IMR-90 (cell line): ENCODE data around the gene ABCC9. TPM values are rescaled to one million over a fixed set of nuclear protein-coding genes. Genes with fewer than 3 reads are reported as not detected.

Experiments used
- ATAC-seq: fragments of 200-7000 bp; cut with Tn5 transposase; 2 replicates; pipeline ENCODE4 v1.9.1; 2020; ENCODE audit warnings: low read depth, mild to moderate bottlenecking, moderate library complexity
- BruUV-seq: library from RNA; stranded (reverse); fragments of 400-500 nt; replicated peaks from 2 replicates; lab custom pipeline; 2021; lab: Mats Ljungman, UMichigan
- CTCF ChIA-PET: fragments of 300-600 bp; formaldehyde crosslinking; extraction: SDS; loops from one replicate; lab custom pipeline; 2021; ENCODE audit warnings: antibody characterized with exemption; lab: Yijun Ruan, JAX
- POLR2A ChIA-PET: fragments of 300-600 bp; sonication (Branson Sonifier 250); formaldehyde crosslinking; loops from one replicate; lab custom pipeline; 2022; ENCODE audit warnings: antibody characterized with exemption; ENCODE audit not compliant: unreplicated experiment; lab: Charles Lee
- DNase-seq: peaks from one replicate; pipeline ENCODE4 v3.0.0; 2013
- H2AFZ ChIP-seq: replicated peaks from 2 replicates; pipeline ENCODE3; 2013; ENCODE audit warnings: low read length, mild to moderate bottlenecking; ENCODE audit not compliant: poor library complexity
- H2AK5ac ChIP-seq: 2 replicates; pipeline ENCODE4 v1.6.1; 2013; ENCODE audit warnings: low read depth, low read length, inconsistent platforms
- H2AK9ac ChIP-seq: replicated peaks from 2 replicates; pipeline ENCODE3; 2013; ENCODE audit warnings: mild to moderate bottlenecking, low read depth, low read length, moderate library complexity; ENCODE audit not compliant: poor library complexity
- H2BK120ac ChIP-seq: 2 replicates; pipeline ENCODE4 v1.6.1; 2013; ENCODE audit warnings: low read depth, low read length, inconsistent platforms
- H2BK15ac ChIP-seq: 3 replicates; pipeline ENCODE4 v1.6.1; 2013; ENCODE audit warnings: low read depth, low read length, inconsistent platforms
- H2BK20ac ChIP-seq: 2 replicates; pipeline ENCODE4 v1.6.1; 2013; ENCODE audit warnings: low read depth, mild to moderate bottlenecking, inconsistent platforms, low read length, moderate library complexity
- H2BK5ac ChIP-seq: 2 replicates; pipeline ENCODE4 v1.6.1; 2013; ENCODE audit warnings: mild to moderate bottlenecking, low read depth, low read length, inconsistent platforms; ENCODE audit not compliant: poor library complexity, severe bottlenecking
- H3K14ac ChIP-seq: replicated peaks from 2 replicates; pipeline ENCODE4 v1.6.1; 2013; ENCODE audit warnings: low read depth, low read length, inconsistent platforms
- H3K18ac ChIP-seq: 2 replicates; pipeline ENCODE4 v1.6.1; 2013; ENCODE audit warnings: low read depth, low read length, control low read depth
- H3K23ac ChIP-seq: 2 replicates; pipeline ENCODE4 v1.6.1; 2013; ENCODE audit warnings: low read depth, low read length, inconsistent platforms
- H3K27ac ChIP-seq: 2 replicates; pipeline ENCODE4 v1.5.1; 2013; ENCODE audit warnings: mild to moderate bottlenecking, control low read depth, low read length; ENCODE audit not compliant: insufficient read depth
- H3K27me3 ChIP-seq: 2 replicates; pipeline ENCODE4 v1.6.1; 2013; ENCODE audit warnings: low read length; ENCODE audit not compliant: control insufficient read depth, insufficient read depth
- H3K36me3 ChIP-seq: 2 replicates; pipeline ENCODE4 v1.6.1; 2013; ENCODE audit warnings: low read length, mixed read lengths; ENCODE audit not compliant: control insufficient read depth, insufficient read depth
- H3K4ac ChIP-seq: 2 replicates; pipeline ENCODE4 v1.6.1; 2013; ENCODE audit warnings: low read depth, low read length, inconsistent platforms
- H3K4me1 ChIP-seq: 2 replicates; pipeline ENCODE4 v1.6.1; 2013; ENCODE audit warnings: low read length, mixed read lengths; ENCODE audit not compliant: control insufficient read depth, insufficient read depth
- H3K4me2 ChIP-seq: 2 replicates; pipeline ENCODE4 v1.6.1; 2013; ENCODE audit warnings: low read depth, mild to moderate bottlenecking, control low read depth, low read length, moderate library complexity
- H3K4me3 ChIP-seq: 2 replicates; pipeline ENCODE4 v1.5.1; 2013; ENCODE audit warnings: low read depth, mild to moderate bottlenecking, control low read depth, low read length, moderate library complexity; ENCODE audit not compliant: insufficient read depth
- H3K56ac ChIP-seq: 2 replicates; pipeline ENCODE4 v1.6.1; 2013; ENCODE audit warnings: low read length, inconsistent platforms; ENCODE audit not compliant: insufficient read depth; ENCODE audit errors: extremely low read depth
- H3K79me1 ChIP-seq, 2 experiments: 2 replicates each; pipeline ENCODE4 v1.6.1; 2013; ENCODE audit warnings: low read length in 2 of 2, inconsistent platforms in 1 of 2, low read depth in 1 of 2
- H3K9ac ChIP-seq: 2 replicates; pipeline ENCODE4 v1.6.1; 2013; ENCODE audit warnings: low read depth, low read length, control low read depth
- H3K9me1 ChIP-seq: 2 replicates; pipeline ENCODE4 v1.6.1; 2013; ENCODE audit warnings: low read length, inconsistent platforms; ENCODE audit not compliant: insufficient read depth
- H3K9me3 ChIP-seq: 2 replicates; pipeline ENCODE4 v1.6.1; 2013; ENCODE audit warnings: low read length; ENCODE audit not compliant: control insufficient read depth, insufficient read depth
- H4K20me1 ChIP-seq: 2 replicates; pipeline ENCODE4 v1.6.1; 2013; ENCODE audit warnings: low read length, inconsistent platforms; ENCODE audit not compliant: insufficient read depth
- H4K5ac ChIP-seq: 2 replicates; pipeline ENCODE4 v1.6.1; 2013; ENCODE audit warnings: mild to moderate bottlenecking, low read depth, low read length, control low read depth
- H4K8ac ChIP-seq, 2 experiments: 2 replicates each; pipeline ENCODE4 v1.6.1; 2013; ENCODE audit warnings: low read depth in 2 of 2, low read length in 2 of 2, control low read depth in 1 of 2, inconsistent platforms in 1 of 2
- H4K91ac ChIP-seq: 2 replicates; pipeline ENCODE4 v1.6.1; 2013; ENCODE audit warnings: low read depth, low read length, inconsistent platforms; ENCODE audit not compliant: insufficient read depth
- BHLHE40 ChIP-seq: fragments of 150-350 bp; IDR thresholded peaks from 2 replicates; pipeline ENCODE4 v1.6.1; 2016; ENCODE audit warnings: mild to moderate bottlenecking, low read depth, low read length
- CEBPB ChIP-seq: IDR thresholded peaks from 2 replicates; pipeline ENCODE4 v1.6.1; 2012; ENCODE audit warnings: low read depth, low read length, improper control_type of control experiment
- CHD1 ChIP-seq: IDR thresholded peaks from 2 replicates; pipeline ENCODE4 v1.6.1; 2012; ENCODE audit warnings: low read depth, low read length, improper control_type of control experiment
- CTCF ChIP-seq: conservative IDR thresholded peaks from 2 replicates; pipeline ENCODE4 v1.5.1; 2012; ENCODE audit warnings: mild to moderate bottlenecking, low read depth, low read length, improper control_type of control experiment
- ELK1 ChIP-seq: fragments of 150-350 bp; IDR thresholded peaks from 2 replicates; pipeline ENCODE4 v1.6.1; 2016; ENCODE audit warnings: low read depth, mild to moderate bottlenecking, low read length, moderate library complexity, borderline replicate concordance
- FOS ChIP-seq: fragments of 150-350 bp; IDR thresholded peaks from 2 replicates; pipeline ENCODE4 v1.6.1; 2016; ENCODE audit warnings: low read depth, low read length
- MAFK ChIP-seq: IDR thresholded peaks from 2 replicates; pipeline ENCODE4 v1.6.1; 2012; ENCODE audit warnings: low read depth, low read length, improper control_type of control experiment
- MAZ ChIP-seq: IDR thresholded peaks from 2 replicates; pipeline ENCODE4 v1.6.1; 2012; ENCODE audit warnings: low read depth, mild to moderate bottlenecking, low read length, improper control_type of control experiment, moderate library complexity, borderline replicate concordance
- MXI1 ChIP-seq: IDR thresholded peaks from 2 replicates; pipeline ENCODE4 v1.6.1; 2012; ENCODE audit warnings: low read depth, mild to moderate bottlenecking, low read length, moderate library complexity, borderline replicate concordance
- NFE2L2 ChIP-seq: fragments of 150-350 bp; IDR thresholded peaks from 2 replicates; pipeline ENCODE4 v1.6.1; 2016; ENCODE audit warnings: low read depth, mild to moderate bottlenecking, low read length
- POLR2A ChIP-seq: IDR thresholded peaks from 2 replicates; pipeline ENCODE4 v1.6.1; 2012; ENCODE audit warnings: mild to moderate bottlenecking, low read depth, low read length
- RAD21 ChIP-seq: IDR thresholded peaks from 2 replicates; pipeline ENCODE4 v1.6.1; 2012; ENCODE audit warnings: low read length, improper control_type of control experiment
- RCOR1 ChIP-seq: IDR thresholded peaks from 2 replicates; pipeline ENCODE4 v1.6.1; 2012; ENCODE audit warnings: mild to moderate bottlenecking, low read length, improper control_type of control experiment; ENCODE audit not compliant: insufficient replicate concordance
- RFX5 ChIP-seq: IDR thresholded peaks from 2 replicates; pipeline ENCODE4 v1.8.0; 2012; ENCODE audit warnings: low read depth, mild to moderate bottlenecking, low read length, moderate library complexity
- SMC3 ChIP-seq: fragments of 150-350 bp; IDR thresholded peaks from 2 replicates; pipeline ENCODE4 v1.6.1; 2016; ENCODE audit warnings: low read depth, mild to moderate bottlenecking, antibody characterized with exemption, low read length, moderate library complexity
- WGBS, 2 experiments: methylation state at CpG; one replicate each; pipeline versions ENCODE4 v1.1.5 to v1.1.7; 2013; ENCODE audit warnings: missing lambda C conversion rate in 2 of 2; ENCODE audit not compliant: insufficient read length in 1 of 2; ENCODE audit errors: extremely low coverage in 2 of 2; 5-methylcytosine and 5-hydroxymethylcytosine counted together
- dilution Hi-C: fragments of 300-500 bp; cut with HindIII; formaldehyde crosslinking; loops from one replicate; pipeline ENCODE4 v1.14.3; 2018; ENCODE audit warnings: low sequenced_read_pairs; ENCODE audit not compliant: unreplicated experiment
- in situ Hi-C: fragments of 300-500 bp; cut with MboI; formaldehyde crosslinking; loops from 3 replicates; pipeline ENCODE4 v1.14.3; 2019; ENCODE audit warnings: low sequenced_read_pairs, inconsistent platforms, mixed read lengths
- intact Hi-C: fragments of 100-400 bp; cut with micrococcal nuclease; formaldehyde crosslinking; loops from 2 replicates; pipeline ENCODE4 v1.10.0; 2022
- polyA plus RNA-seq, 3 experiments: library from polyadenylated mRNA; depleted of rRNA; stranded (reverse); fragments of >200 nt; gene quantifications; 2 replicates each; pipeline ENCODE4 v1.2.3, GENCODE V29; 2012; ENCODE audit warnings: low replicate concordance in 1 of 3
- total RNA-seq: library from RNA; depleted of rRNA; stranded (reverse); fragments of >200 nt; gene quantifications from 2 replicates; pipeline ENCODE4 v1.2.3, GENCODE V29; 2012
- TF ChIP-seq, protein P1 (sequence below): fragments of 150-350 bp; IDR thresholded peaks from 2 replicates; pipeline ENCODE4 v1.6.1; 2017; ENCODE audit warnings: mild to moderate bottlenecking, antibody characterized with exemption, low read length, low read depth

ABCC9 gene
- total and polyA plus RNA-seq, 2 of the 4 experiments (the other 2 are of a cell fraction): 1.2 to 6.6 TPM

- peak; percentile 62 for ATAC-seq
- Histone ChIP-seq H3K4me2 (no peak overlapping the region; the same call in 1 of the 2 replicates), H3K56ac (no peak overlapping the region), H3K4me3 (no peak overlapping the region), H2AK9ac (no peak overlapping the region), H3K27me3 (no peaks in the 10 kb centered on the region), H2AFZ (no peak overlapping the region), H3K4me1 (no peaks in the 10 kb centered on the region), H2BK5ac (no peak overlapping the region), H3K23ac (0 out of 2 replicates have a peak overlapping the region, but pooled peaks have one; percentile 60), H3K9me3 (no peaks in the 10 kb centered on the region), H2BK20ac (peak overlapping the region; percentile 58; the same call in 1 of the 2 replicates), H3K9ac (no peak overlapping the region), H3K4ac (no peak overlapping the region), H4K5ac (no peak overlapping the region), H4K8ac (no peak overlapping the region), H3K14ac (no peak overlapping the region), H3K27ac (no peak overlapping the region), H3K36me3 (no peaks in the 10 kb centered on the region), H2BK15ac (no peak overlapping the region), H3K9me1 (no peaks in the 10 kb centered on the region), H3K79me1 (no peaks in the 10 kb centered on the region), H4K20me1 (no peaks in the 10 kb centered on the region), H2AK5ac (no peak overlapping the region), H3K18ac (no peak overlapping the region), H4K91ac (no peak overlapping the region), H2BK120ac (no peak overlapping the region)
- dilution Hi-C loops (no loop called here), intact Hi-C loops (no loop called here), in situ Hi-C loops (no loop called here)
- TF ChIP-seq CTCF: no peak
- TF ChIP-seq RFX5: no peak
- TF ChIP-seq BHLHE40: no peak
- no peak for TF ChIP-seq FOS
- no peak for TF ChIP-seq POLR2A
- TF ChIP-seq, protein P1, sequence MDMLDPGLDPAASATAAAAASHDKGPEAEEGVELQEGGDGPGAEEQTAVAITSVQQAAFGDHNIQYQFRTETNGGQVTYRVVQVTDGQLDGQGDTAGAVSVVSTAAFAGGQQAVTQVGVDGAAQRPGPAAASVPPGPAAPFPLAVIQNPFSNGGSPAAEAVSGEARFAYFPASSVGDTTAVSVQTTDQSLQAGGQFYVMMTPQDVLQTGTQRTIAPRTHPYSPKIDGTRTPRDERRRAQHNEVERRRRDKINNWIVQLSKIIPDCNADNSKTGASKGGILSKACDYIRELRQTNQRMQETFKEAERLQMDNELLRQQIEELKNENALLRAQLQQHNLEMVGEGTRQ: no peak
- no peak for TF ChIP-seq RCOR1
- no peak for TF ChIP-seq ELK1
- no peak for TF ChIP-seq MAFK
- no peak for TF ChIP-seq CEBPB
- no peak for TF ChIP-seq MAZ
- TF ChIP-seq MXI1: no peak
- TF ChIP-seq RAD21: no peak
- no peak for TF ChIP-seq CHD1
- TF ChIP-seq SMC3: no peak
- no peak for TF ChIP-seq NFE2L2
- WGBS, 2 experiments: no CpG with 5 or more reads among the region's 2 CpGs
- no peak for DNase-seq
- ChIA-PET POLR2A (no interaction called here), CTCF (no interaction called here)
- BruUV-seq: no TSS peak
Measured at GRCh38 chr12:21843795-21844194, 97.4 kb downstream of the ABCC9 start.
